ENCODE measurements around the gene C1orf116.

C1orf116 gene

GRCh38 chr1:207035877-207036551 lies 3.5 kb upstream of the C1orf116 start:
- no peak for DNase-seq (ENCODE audit: low read depth in 3 of 3)

GRCh38 chr1:207034998-207035397 lies 2.4 kb upstream of the C1orf116 start:
- no peak for DNase-seq (ENCODE audit: low read depth in 3 of 3)

DNA sequence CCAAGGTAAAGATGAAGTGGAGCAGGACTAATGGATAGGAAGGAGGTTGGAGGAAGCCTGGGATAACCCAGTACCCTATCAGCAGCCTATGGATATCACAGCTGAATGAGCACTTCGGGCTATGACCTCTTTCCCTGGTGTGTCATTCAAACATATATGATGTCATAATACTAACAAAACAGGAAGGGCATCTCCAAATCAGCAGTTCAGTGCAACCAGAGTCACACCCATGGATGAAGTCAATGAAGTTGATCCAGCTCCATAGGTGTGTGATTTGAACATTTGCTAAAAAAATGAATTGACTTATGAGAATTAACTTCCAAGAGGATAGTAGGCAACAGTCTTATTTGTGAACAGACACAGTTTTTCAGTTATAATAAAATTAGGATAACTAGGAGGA lies 1.7 kb upstream of the C1orf116 start:
- no peak for DNase-seq (ENCODE audit: low read depth in 3 of 3)

DNA sequence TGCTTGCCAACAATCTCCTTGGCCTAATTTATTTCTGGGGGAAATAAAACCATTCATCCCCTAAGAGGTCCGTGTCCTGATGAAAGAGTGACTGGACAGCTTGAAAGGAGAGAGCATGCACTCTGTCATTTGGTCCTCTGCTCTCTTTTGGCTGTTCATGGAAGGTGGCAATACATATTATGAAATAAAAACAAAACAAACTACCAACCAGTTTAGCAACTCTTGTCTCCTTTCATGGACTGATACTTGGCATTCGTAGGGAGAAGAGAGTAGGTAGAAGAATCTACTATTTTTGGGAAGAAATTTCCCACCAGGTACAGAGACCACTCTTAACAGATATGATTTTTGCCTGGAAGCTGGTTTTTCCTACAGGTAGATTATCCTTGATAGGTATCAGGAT lies 746 bp upstream of the C1orf116 start:
- no peak for DNase-seq (ENCODE audit: low read depth in 3 of 3)

GRCh38 chr1:207031632-207032264 lies 808 bp downstream of the C1orf116 start:
- DNase-seq (ENCODE audit: low read depth in 3 of 3), result no peak

DNA sequence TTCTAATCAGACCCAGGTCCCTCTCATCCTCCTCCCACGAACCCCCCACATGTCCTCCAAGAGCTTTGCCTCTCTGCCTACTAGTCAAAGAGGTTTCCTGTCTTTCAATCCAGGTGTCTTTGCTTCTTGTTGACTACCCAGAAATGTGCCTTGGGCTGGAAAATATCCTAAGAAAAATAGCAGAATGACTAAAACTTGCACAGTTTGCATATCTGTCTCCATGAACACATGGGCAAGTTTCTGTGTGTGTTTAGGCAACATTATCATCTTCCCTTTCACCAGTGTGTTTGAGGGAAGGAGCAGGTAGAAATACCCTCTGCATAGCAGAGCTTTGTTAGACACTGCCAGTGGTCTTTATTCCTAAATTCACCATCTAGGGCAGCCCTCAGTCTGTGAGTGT lies 1.5 kb downstream of the C1orf116 start:
- DNase-seq (ENCODE audit: low read depth in 3 of 3), result no peak

- DNase-seq (ENCODE audit: low read depth in 3 of 3), result no peak
Measured at GRCh38 chr1:207030522-207031009, 2.0 kb downstream of the C1orf116 start.

GRCh38 chr1:207029701-207030521 lies 2.6 kb downstream of the C1orf116 start:
- DNase-seq (ENCODE audit: low read depth in 3 of 3), result no peak

DNA sequence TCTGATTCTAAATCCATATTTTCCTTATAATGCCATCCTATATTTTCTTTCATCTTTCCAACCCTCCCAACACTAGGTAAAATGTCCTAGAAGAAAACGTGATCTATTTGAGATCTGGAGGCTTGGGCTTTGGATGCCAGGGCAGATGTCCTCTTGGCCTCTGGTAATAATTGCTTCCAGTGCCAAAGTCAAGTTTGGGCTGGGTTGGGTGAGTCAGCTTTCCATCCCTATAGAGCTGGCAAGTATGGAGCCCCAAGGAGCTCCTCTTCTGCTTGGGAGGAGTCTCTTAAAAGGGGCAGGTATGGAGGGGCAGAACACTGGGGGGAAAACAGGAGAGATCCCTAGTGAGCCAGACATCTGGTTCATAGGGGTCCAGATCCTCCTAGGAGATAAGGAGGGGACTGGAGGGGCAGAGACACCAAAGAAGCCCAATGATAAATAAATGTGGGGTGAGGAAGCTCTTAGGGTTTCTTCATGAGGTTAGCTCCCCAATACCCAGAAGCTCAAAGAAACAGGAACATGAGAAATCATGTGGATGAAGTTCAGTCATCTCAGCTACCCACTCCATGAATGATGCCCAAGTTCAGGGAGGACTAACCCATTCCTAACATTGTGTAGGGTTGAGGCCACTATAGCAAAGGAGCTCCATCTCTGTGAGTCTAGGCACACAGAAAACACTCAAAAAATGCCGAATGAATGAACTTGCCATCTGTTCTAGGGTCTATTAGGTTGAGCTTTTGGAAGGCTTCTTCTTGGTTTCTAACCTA lies 3.5 kb downstream of the C1orf116 start:
- DNase-seq (ENCODE audit: low read depth in 3 of 3), result no peak

DNA sequence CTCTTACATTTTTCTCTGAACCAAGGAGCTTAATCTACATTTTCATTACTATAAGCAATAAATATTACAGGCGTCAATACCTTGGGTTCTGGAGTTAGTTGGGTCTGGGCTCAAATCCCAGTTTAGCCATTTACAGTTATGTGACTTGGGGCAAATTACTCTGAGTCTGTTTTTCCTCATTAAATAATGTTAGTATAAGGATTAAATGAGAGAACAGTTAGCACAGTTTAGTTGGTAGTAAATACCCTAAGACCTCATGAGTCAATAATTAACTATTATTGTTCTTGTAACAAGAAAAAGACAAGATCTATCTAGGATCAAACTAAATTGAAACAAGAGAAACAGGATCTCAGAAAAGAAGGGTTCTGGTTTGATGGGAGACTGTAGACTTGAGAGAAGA lies 4.6 kb downstream of the C1orf116 start:
- no peak for DNase-seq (ENCODE audit: low read depth in 3 of 3)

DNA sequence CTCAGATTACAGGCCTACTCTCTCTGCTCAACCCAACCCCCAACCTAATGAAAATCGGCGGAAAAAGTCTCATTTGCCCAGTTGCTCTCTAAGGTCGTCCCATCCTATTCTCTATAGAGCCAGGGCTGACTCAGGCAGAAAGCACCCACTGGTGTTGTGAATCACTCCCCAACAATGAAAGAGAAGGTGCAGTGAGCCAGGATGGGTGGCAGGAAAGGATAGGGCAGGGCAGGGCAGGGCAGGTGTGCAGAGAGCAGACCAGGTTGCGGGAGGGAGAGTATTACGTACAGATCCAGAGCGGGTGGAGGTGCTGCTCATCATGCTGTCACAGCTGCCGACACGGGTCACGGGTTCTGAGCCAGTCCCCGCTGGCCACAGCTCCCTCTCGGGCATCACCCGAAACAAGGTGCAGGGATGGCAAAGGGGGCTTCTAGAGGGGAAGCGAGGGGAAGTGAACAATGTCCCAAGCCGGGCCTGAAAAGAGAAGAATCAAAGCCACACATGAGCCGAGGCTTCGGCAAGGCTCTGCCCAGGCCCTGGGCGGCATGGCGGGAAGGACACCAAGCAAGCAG lies 5.3 kb downstream of the C1orf116 start:
- no peak for DNase-seq (ENCODE audit: low read depth in 3 of 3)

DNA sequence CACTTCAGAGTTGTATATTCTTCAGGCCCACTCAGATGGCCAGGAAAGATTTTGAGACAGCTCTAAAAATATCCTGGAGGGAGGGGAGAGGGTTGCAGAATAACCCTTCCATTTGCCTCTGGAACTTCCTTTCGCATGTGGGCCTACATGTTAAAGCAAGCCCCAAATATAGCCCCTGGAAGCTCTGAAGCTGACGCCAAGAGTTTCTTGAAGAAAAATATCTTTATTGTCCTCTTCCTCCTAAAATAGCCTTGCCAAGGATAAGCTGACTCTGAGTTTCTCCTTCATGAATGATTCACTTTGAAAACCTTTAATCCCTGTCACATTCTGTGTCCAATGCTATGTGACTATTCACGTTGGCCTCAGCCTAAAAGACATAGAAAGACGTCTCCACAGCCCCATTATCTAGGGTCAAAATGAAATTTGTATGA lies 6.4 kb downstream of the C1orf116 start:
- DNase-seq (ENCODE audit: low read depth in 3 of 3), result no peak

- no peak for DNase-seq (ENCODE audit: low read depth in 3 of 3)
Measured at GRCh38 chr1:207025146-207025880, 7.2 kb downstream of the C1orf116 start.

- DNase-seq (ENCODE audit: low read depth in 3 of 3), result no peak
Measured at GRCh38 chr1:207024202-207025145, 8.1 kb downstream of the C1orf116 start.

GRCh38 chr1:207022996-207023679 lies 9.4 kb downstream of the C1orf116 start:
- no peak for DNase-seq (ENCODE audit: low read depth in 3 of 3)

DNA sequence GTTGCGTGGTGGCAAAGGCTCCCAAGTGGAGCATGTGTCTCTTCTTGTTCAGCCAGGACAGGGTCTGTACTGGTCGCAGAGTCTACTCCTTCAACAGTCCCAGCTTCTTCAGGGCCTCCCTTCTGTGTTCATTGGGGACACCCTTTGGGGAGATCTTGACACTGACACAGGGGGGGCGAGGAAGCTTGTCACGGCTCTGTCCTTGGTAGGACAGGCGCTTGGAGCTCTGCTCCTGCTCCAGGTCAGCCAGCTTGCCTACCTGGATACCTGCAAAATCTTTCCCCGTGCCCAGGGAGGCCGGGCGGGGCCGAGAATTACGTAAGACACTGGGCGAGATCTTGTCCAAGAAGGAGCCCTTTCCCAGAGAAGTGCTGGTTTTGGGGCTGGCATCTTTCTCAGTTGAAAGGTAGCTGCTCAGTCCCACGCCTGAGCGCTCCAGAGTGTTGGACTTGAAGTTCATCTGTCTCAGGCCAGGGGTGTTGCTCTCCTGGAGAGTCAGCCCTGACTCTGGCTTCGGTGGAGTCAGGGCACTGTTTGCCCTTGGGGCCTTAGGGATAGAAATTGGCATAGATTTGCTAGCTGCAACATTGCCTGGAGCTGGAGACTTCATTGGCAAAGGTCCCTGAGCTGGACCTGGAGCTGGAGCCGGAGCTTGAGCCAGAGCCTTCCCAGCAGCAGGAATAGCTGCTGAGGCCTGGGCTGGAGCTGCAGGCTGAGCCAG lies 10.5 kb downstream of the C1orf116 start:
- DNase-seq (ENCODE audit: low read depth in 3 of 3), result no peak

DNA sequence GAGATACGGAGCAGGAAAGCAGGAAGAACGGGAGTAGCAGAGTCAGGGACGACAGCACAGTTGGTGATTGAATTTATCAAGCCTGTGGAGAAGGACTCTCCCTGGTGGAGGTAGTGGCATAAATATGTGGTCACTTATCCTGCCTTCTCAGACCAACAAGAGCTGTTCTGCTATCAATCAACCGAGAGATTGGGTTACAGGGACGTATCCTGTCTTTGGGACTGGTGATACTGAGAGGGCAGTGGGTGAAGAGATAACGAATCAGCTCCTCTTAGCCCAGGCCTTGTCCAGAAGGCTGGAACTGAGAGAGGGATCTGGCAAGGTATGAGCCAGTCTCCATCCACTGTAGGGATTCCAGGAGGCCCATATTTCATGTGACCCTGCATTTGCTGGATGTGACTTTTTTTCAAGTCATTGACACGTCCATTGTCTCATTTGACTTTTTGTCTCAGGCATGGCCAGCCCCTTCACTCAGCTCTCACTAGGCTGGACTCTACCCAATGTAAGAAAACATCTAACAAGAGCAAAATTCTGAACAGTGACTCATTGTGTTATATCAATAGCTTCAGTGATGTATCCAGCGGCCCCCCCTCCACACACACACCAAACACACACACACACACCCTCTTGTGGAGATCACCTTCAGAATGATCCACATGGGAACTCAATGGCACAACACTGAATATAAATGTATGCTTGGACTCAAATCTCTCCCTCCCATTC lies 11.3 kb downstream of the C1orf116 start:
- no peak for DNase-seq (ENCODE audit: low read depth in 3 of 3)

DNA sequence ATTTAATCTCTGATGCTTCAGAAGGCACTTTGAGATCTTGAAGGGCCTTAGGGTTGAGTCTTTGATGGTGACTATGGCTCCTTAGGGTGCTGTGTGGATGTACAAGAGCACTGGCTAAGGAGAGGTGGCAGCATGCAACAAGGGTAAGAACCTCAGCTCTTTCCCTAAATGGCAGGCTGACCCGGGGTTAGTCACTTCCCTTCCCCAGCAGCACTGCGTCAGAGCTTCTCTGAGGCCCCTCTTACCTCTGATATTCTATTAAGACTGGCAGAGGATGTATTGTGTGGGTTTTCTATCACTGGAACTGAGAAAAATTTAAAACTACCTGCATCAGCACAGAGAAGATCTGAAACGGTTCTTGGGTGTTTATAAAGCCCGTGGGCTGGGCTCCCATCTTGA lies 11.8 kb downstream of the C1orf116 start:
- no peak for DNase-seq (ENCODE audit: low read depth in 3 of 3)
